SK-N-SH (cell line): ENCODE results near the gene SGPP2.

ENCODE experiments used
- CTCF ChIP-seq: fragments of 200-600 bp; sonication (generic); IDR thresholded peaks from 2 replicates; pipeline ENCODE4 v1.6.1; 2017; ENCODE audit warnings: antibody characterized with exemption, mild to moderate bottlenecking, moderate library complexity
- EP300 ChIP-seq, 2 experiments: IDR thresholded peaks; 2 replicates each; pipeline versions ENCODE4 v1.4.0 to v1.6.1; 2012; ENCODE audit warnings: borderline replicate concordance in 1 of 2, low read depth in 1 of 2, low read length in 1 of 2
- EZH2phosphoT487 ChIP-seq: fragments of 200-600 bp; sonication (generic); IDR thresholded peaks from 2 replicates; pipeline ENCODE4 v1.6.1; 2017; ENCODE audit warnings: low read depth, mixed run types, mild to moderate bottlenecking, antibody characterized with exemption, moderate library complexity, borderline replicate concordance
- FOXM1 ChIP-seq: IDR thresholded peaks from 2 replicates; pipeline ENCODE4 v1.4.0; 2012; ENCODE audit warnings: low read depth, mild to moderate bottlenecking
- GATA2 ChIP-seq: sonication (generic); formaldehyde crosslinking; IDR thresholded peaks from 2 replicates; pipeline ENCODE4 v1.5.0; 2020; ENCODE audit warnings: mild to moderate bottlenecking, missing genetic modification reagents
- JUND ChIP-seq: IDR thresholded peaks from 2 replicates; pipeline ENCODE4 v1.4.0; 2012
- RAD21 ChIP-seq: IDR thresholded peaks from 2 replicates; pipeline ENCODE4 v1.6.1; 2012; ENCODE audit warnings: mild to moderate bottlenecking, low read length
- RXRA ChIP-seq: IDR thresholded peaks from 2 replicates; pipeline ENCODE4 v1.4.0; 2012; ENCODE audit warnings: low read depth, mild to moderate bottlenecking, borderline replicate concordance
- SIN3A ChIP-seq: IDR thresholded peaks from 2 replicates; pipeline ENCODE4 v1.6.1; 2012; ENCODE audit warnings: low read depth, mild to moderate bottlenecking, low read length, moderate library complexity, borderline replicate concordance
- TAF1 ChIP-seq: IDR thresholded peaks from 2 replicates; pipeline ENCODE4 v1.6.1; 2012; ENCODE audit warnings: low read depth, mild to moderate bottlenecking, low read length, moderate library complexity, borderline replicate concordance
- TCF12 ChIP-seq: IDR thresholded peaks from 2 replicates; pipeline ENCODE4 v1.4.0; 2012
- USF1 ChIP-seq: IDR thresholded peaks from 2 replicates; pipeline ENCODE4 v1.4.0; 2012; ENCODE audit warnings: low read depth, borderline replicate concordance
- TF ChIP-seq, protein P1 (sequence below): IDR thresholded peaks from 2 replicates; pipeline ENCODE4 v1.4.0; 2012; ENCODE audit warnings: low read depth
- TF ChIP-seq, protein P2 (sequence below): IDR thresholded peaks from 2 replicates; pipeline ENCODE4 v1.6.1; 2012; ENCODE audit warnings: mild to moderate bottlenecking, low read depth, low read length, moderate library complexity

DNA sequence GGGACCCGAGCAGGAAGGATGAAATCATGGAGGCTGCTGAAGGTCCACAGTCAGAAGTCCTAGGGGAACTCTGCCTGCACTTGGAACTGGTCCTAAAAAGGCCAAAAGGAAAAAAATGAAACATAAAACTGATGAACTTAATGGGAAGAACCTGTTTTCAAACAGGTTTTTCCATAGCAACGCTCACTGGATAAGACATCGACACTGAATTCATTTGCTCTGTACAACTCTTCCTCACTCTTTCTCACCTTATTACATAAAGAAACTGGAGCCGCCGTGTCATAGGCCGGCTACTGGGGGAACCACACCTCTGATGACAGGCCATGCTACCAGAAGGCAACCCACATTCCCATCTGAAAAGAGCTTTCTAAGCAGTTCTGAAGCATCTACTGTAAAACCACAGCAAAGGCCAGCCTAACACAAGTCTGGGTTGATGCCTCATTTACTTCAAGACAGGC, 147.9 kb downstream of the SGPP2 start:
- TF ChIP-seq EP300 (IDR thresholded peaks at IDR 0.05; ENCODE audit: borderline replicate concordance in 1 of 2, low read depth in 1 of 2, low read length in 1 of 2), result no peak
- no peak for TF ChIP-seq FOXM1
- TF ChIP-seq, protein P1, sequence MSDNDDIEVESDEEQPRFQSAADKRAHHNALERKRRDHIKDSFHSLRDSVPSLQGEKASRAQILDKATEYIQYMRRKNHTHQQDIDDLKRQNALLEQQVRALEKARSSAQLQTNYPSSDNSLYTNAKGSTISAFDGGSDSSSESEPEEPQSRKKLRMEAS, result no peak
- TF ChIP-seq CTCF, result no peak
- TF ChIP-seq JUND, result no peak
- no peak for TF ChIP-seq TAF1
- no peak for TF ChIP-seq TCF12
- TF ChIP-seq SIN3A, result no peak
- TF ChIP-seq, protein P2, sequence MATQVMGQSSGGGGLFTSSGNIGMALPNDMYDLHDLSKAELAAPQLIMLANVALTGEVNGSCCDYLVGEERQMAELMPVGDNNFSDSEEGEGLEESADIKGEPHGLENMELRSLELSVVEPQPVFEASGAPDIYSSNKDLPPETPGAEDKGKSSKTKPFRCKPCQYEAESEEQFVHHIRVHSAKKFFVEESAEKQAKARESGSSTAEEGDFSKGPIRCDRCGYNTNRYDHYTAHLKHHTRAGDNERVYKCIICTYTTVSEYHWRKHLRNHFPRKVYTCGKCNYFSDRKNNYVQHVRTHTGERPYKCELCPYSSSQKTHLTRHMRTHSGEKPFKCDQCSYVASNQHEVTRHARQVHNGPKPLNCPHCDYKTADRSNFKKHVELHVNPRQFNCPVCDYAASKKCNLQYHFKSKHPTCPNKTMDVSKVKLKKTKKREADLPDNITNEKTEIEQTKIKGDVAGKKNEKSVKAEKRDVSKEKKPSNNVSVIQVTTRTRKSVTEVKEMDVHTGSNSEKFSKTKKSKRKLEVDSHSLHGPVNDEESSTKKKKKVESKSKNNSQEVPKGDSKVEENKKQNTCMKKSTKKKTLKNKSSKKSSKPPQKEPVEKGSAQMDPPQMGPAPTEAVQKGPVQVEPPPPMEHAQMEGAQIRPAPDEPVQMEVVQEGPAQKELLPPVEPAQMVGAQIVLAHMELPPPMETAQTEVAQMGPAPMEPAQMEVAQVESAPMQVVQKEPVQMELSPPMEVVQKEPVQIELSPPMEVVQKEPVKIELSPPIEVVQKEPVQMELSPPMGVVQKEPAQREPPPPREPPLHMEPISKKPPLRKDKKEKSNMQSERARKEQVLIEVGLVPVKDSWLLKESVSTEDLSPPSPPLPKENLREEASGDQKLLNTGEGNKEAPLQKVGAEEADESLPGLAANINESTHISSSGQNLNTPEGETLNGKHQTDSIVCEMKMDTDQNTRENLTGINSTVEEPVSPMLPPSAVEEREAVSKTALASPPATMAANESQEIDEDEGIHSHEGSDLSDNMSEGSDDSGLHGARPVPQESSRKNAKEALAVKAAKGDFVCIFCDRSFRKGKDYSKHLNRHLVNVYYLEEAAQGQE, result no peak
- TF ChIP-seq USF1, result no peak
- TF ChIP-seq RXRA, result no peak
- TF ChIP-seq RAD21, result no peak
- TF ChIP-seq EZH2phosphoT487, result no peak
- no peak for TF ChIP-seq GATA2 (CRISPR knock-in tag)
